CD4-positive, alpha-beta T cell treated with Interleukin-4 for 1 hour (primary cell): ENCODE data around the gene PLXDC1.
"Not testable (repeated sequence)": the region's sequence is repeated elsewhere in the genome, so short reads cannot be mapped to it uniquely, and the experiment has no call there.

Experiments used
- DNase-seq, 2 donors: peaks; one replicate each; pipeline ENCODE4 v3.0.0-alpha.2; 2020 to 2022

PLXDC1 gene

GRCh38 chr17:39178536-39178935 is 27.1 kb upstream of the PLXDC1 start:
- no peak for DNase-seq

- no peak for DNase-seq
Observed at GRCh38 chr17:39177256-39177655, 25.8 kb upstream of the PLXDC1 start.

- no peak for DNase-seq
Observed at GRCh38 chr17:39175695-39176093, 24.3 kb upstream of the PLXDC1 start.

- peak; percentile 79 for DNase-seq
Observed at GRCh38 chr17:39174920-39175694, 23.7 kb upstream of the PLXDC1 start.

GRCh38 chr17:39173526-39174274 is 22.3 kb upstream of the PLXDC1 start:
- DNase-seq = no peak

- DNase-seq = no peak
Observed at GRCh38 chr17:39173080-39173479, 21.6 kb upstream of the PLXDC1 start.

- no peak for DNase-seq
Observed at GRCh38 chr17:39171933-39172332, 20.5 kb upstream of the PLXDC1 start.

- no peak for DNase-seq
Observed at GRCh38 chr17:39170558-39170957, 19.1 kb upstream of the PLXDC1 start.

GRCh38 chr17:39170109-39170508 is 18.7 kb upstream of the PLXDC1 start:
- DNase-seq = no peak

GRCh38 chr17:39169518-39169917 is 18.1 kb upstream of the PLXDC1 start:
- no peak for DNase-seq

- no peak for DNase-seq
Observed at GRCh38 chr17:39169101-39169500, 17.7 kb upstream of the PLXDC1 start.

GRCh38 chr17:39168503-39168902 is 17.1 kb upstream of the PLXDC1 start:
- DNase-seq = not testable (repeated sequence)

- peak in 1 of 2 donors; percentile 23 for DNase-seq
Observed at GRCh38 chr17:39167476-39167875, 16.0 kb upstream of the PLXDC1 start.

- no peak for DNase-seq
Observed at GRCh38 chr17:39166437-39167335, 15.2 kb upstream of the PLXDC1 start.

- DNase-seq = no peak
Observed at GRCh38 chr17:39165841-39166349, 14.5 kb upstream of the PLXDC1 start, which contains the start of gene ARL5C. Gene ARL5C (minus strand): TSS chr17:39166161. CDS start chr17:39165760, 401 bp downstream.

GRCh38 chr17:39165178-39165840 is 13.9 kb upstream of the PLXDC1 start:
- no peak for DNase-seq

- DNase-seq = peak; percentile 80 to 81
Observed at GRCh38 chr17:39164675-39165143, 13.3 kb upstream of the PLXDC1 start.

GRCh38 chr17:39161962-39162361 is 10.5 kb upstream of the PLXDC1 start:
- no peak for DNase-seq

GRCh38 chr17:39158623-39159022 is 7.2 kb upstream of the PLXDC1 start:
- DNase-seq = no peak

- DNase-seq = no peak
Observed at GRCh38 chr17:39156491-39156890, 5.1 kb upstream of the PLXDC1 start.

GRCh38 chr17:39155654-39156053 is 4.2 kb upstream of the PLXDC1 start:
- no peak for DNase-seq

GRCh38 chr17:39153599-39154051 is 2.2 kb upstream of the PLXDC1 start:
- peak; percentile 93 for DNase-seq
